ENCODE results near the gene ROR2. TPM values are rescaled to one million over a fixed set of nuclear protein-coding genes. Genes with fewer than 3 reads are reported as not detected.

ROR2 gene
- total RNA-seq, 4 donors from 2014 or later, result 4.2 to 23.2 (median 11.2) TPM

DNA sequence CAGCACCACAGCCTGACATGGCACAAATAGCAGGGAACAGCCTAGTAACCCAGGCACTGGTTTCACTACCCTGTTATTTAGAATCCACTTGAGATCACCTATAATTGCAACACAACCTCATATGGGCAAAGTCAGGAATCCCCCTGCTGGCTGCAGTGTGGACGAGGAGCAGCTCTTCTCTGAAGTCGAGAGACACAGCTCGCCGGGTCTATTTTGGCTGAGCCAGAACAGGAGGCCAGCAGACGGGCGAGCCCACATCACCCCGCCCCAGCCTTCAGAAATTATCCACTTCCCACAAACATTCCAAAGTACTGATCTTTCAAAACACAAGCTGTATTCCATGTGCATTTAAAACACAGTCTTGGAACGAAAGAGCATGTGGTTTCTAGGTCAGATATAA is 179.0 kb downstream of the ROR2 start:
- 16 to 56% methylated on average over 6 to 8 of the region's 8 CpGs for WGBS, 2 donors (ENCODE audit: low coverage in 1 of 2)
- DNase-seq, result peak; percentile 44
- Histone ChIP-seq H3K27me3 (no peaks in the 10 kb centered on the region), H3K27ac (peak overlapping the region; percentile 53 to 71 (median 62)), H3K4me3 (no peak overlapping the region), H3K4me1 (peaks cover 13 to 42% (median 32%) of the 10 kb centered on the region in 4 donors), H3K36me3 (no peaks in the 10 kb centered on the region), H3K9me3 (no peaks in the 10 kb centered on the region)
- intact Hi-C loops (cut with DNase I; ENCODE audit: low total_unique reads) (no loop called here), in situ Hi-C loops (cut with MboI; ENCODE audit: low pct_ligation_motif_present in 1 of 4, low pct_unique_long_range_greater_than_20kb in 1 of 4, low sequenced_read_pairs in 3 of 4) (loop anchor here in 2 of 4 donors (10.0 to 25.0 kb wide), 2 partner anchors 166 to 184 kb away; partner anchors contain the start of gene ROR2 (in 1 of the 2))
- TF ChIP-seq, protein P1, sequence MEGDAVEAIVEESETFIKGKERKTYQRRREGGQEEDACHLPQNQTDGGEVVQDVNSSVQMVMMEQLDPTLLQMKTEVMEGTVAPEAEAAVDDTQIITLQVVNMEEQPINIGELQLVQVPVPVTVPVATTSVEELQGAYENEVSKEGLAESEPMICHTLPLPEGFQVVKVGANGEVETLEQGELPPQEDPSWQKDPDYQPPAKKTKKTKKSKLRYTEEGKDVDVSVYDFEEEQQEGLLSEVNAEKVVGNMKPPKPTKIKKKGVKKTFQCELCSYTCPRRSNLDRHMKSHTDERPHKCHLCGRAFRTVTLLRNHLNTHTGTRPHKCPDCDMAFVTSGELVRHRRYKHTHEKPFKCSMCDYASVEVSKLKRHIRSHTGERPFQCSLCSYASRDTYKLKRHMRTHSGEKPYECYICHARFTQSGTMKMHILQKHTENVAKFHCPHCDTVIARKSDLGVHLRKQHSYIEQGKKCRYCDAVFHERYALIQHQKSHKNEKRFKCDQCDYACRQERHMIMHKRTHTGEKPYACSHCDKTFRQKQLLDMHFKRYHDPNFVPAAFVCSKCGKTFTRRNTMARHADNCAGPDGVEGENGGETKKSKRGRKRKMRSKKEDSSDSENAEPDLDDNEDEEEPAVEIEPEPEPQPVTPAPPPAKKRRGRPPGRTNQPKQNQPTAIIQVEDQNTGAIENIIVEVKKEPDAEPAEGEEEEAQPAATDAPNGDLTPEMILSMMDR (IDR thresholded peaks at IDR 0.05), result peak in 4 of 5 experiments; percentile 19 to 53 (median 22)
- TF ChIP-seq POLR2AphosphoS5 (IDR thresholded peaks at IDR 0.05) (peak in 1 of 3 donors; percentile 23), EP300 (IDR thresholded peaks at IDR 0.05; ENCODE audit: low read depth) (no peak), POLR2A (IDR thresholded peaks at IDR 0.05) (no peak)

DNA sequence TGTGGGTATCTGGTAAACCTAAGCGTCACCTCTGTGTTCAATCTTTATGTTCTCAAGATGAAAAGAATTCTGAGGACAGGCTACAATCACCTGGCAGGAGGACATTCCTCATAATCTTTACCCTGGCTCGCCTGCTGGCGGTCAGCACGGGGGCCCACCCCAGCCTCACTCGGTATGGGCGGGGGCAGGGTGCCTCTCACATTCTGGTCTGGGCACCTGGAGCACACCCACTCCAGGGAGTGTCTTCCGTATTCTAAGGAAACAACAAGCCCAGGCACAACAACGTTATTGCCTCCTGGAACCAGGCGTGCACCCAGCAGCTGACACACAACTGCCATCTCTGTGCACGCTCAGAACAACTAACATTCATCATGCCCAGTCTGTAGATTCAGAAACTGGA is 179.8 kb downstream of the ROR2 start:
- 47 to 83% methylated on average over 1 to 10 of the region's 10 CpGs for WGBS, 2 donors (ENCODE audit: low coverage in 1 of 2)
- TF ChIP-seq, protein P1 (IDR thresholded peaks at IDR 0.05), result no peak
- in situ Hi-C loops (cut with MboI; ENCODE audit: low pct_ligation_motif_present in 1 of 4, low pct_unique_long_range_greater_than_20kb in 1 of 4, low sequenced_read_pairs in 3 of 4) (loop anchor here in 2 of 4 donors (10.0 to 25.0 kb wide), 2 partner anchors 167 to 185 kb away; partner anchors contain the start of gene ROR2 (in 1 of the 2)), intact Hi-C loops (cut with DNase I; ENCODE audit: low total_unique reads) (no loop called here)
- peaks cover 13 to 44% (median 33%) of the 10 kb centered on the region in 4 donors for H3K4me1 ChIP-seq
- no peaks in the 10 kb centered on the region for H3K27me3 ChIP-seq
- H3K9me3 ChIP-seq, result no peaks in the 10 kb centered on the region
- H3K4me3 ChIP-seq, result no peak overlapping the region
- no peaks in the 10 kb centered on the region for H3K36me3 ChIP-seq
- peak; percentile 50 for DNase-seq
- H3K27ac ChIP-seq, result peak overlapping the region; percentile 53 to 71 (median 62)

DNA sequence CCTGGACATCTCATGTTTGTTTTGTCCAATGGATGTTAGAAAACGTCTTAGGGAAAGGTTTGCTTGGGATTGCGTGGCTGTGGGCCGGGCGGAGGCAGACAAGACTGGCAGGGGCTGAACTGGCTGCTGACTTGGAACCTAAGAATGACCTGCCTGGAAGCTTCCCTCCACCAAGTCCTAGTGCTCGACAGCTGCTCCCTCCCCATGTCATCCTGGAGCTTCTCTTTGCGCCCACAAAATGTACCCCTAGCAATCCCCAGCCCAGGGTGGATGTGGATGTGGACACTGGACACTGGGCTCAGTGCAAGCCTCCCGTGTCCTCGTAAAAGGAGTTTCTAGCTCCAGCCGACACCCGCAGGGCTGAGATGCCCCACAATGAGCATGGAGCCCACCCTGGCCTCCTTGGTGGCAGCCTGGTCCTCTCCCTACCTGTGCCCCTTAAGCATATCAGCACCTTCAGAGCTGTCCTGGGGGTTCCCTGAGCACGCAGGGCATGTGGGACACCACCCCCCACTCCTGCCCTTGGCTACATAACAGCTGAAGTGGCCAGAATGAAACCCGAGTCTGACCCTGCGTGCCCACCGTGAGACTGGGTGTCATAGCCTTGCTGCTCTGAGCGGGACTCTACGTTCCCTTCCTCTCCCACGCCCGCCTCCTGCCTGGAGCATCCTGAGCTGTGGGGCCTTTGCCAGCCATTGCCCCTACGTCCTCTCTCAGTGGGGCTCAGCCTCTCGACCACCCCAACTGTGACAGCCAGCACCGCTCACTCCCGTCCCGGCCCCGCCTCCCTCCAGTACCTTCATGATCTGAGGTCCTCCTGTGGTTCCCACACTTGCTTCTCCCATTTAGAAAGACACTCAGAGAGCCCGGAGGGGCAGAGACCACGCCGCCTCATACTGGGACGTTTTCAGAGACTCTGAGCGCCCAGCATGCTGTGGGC is 180.8 kb downstream of the ROR2 start:
- no peak for TF ChIP-seq EP300 (IDR thresholded peaks at IDR 0.05; ENCODE audit: low read depth)
- no peak for TF ChIP-seq POLR2AphosphoS5 (IDR thresholded peaks at IDR 0.05)
- TF ChIP-seq, protein P1 (IDR thresholded peaks at IDR 0.05), result no peak
- no peak for TF ChIP-seq POLR2A (IDR thresholded peaks at IDR 0.05)
- Histone ChIP-seq H3K27me3 (no peaks in the 10 kb centered on the region), H3K36me3 (no peaks in the 10 kb centered on the region), H3K4me3 (no peak overlapping the region), H3K4me1 (peaks cover 13 to 43% (median 32%) of the 10 kb centered on the region in 4 donors), H3K27ac (peak overlapping the region in 1 of 4 donors; percentile 71), H3K9me3 (peaks cover 0 to 5% of the 10 kb centered on the region in 2 donors)
- DNase-seq, result no peak
- intact Hi-C loops (cut with DNase I; ENCODE audit: low total_unique reads) (loop anchor here (5.0 kb wide), 1 partner anchor 183 kb away; the partner anchor contains the start of gene ROR2), in situ Hi-C loops (cut with MboI; ENCODE audit: low pct_ligation_motif_present in 1 of 4, low pct_unique_long_range_greater_than_20kb in 1 of 4, low sequenced_read_pairs in 3 of 4) (loop anchor here in 1 of 4 donors (25.0 kb wide), 1 partner anchor 168 kb away; no protein-coding TSS in a partner anchor)
- WGBS, 2 donors (ENCODE audit: low coverage in 1 of 2), result 85 to 91% methylated on average over 4 to 29 of the region's 29 CpGs

DNA sequence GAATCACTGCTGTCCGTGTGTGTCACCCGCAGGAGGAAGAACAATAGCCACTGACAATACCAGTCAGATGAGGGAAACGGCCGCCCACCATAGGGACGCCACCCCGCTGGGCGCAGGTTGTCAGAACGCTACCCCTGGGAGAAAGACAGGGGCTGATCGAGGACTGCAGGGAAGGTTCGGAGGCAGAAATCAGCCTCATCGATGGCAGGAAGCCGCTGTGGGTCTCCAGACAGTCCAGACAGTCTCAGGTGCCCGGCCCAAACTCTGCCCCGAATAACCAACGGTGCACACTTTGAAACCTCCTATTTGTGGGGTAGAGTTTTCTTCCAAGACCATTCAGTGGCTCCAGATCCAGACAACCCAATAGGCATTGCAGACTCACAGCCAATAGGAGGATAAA is 181.5 kb downstream of the ROR2 start:
- no peaks in the 10 kb centered on the region for H3K36me3 ChIP-seq
- WGBS, 2 donors (ENCODE audit: low coverage in 1 of 2), result 97% methylated on average over 15 of the region's 15 CpGs; no CpG with 5 or more reads in 1 of the 2 donors
- DNase-seq, result no peak
- H3K4me3 ChIP-seq, result no peak overlapping the region
- no peaks in the 10 kb centered on the region for H3K27me3 ChIP-seq
- intact Hi-C loops (cut with DNase I; ENCODE audit: low total_unique reads) (loop anchor here (5.0 kb wide), 1 partner anchor 184 kb away; the partner anchor contains the start of gene ROR2), in situ Hi-C loops (cut with MboI; ENCODE audit: low pct_ligation_motif_present in 1 of 4, low pct_unique_long_range_greater_than_20kb in 1 of 4, low sequenced_read_pairs in 3 of 4) (loop anchor here in 1 of 4 donors (25.0 kb wide), 1 partner anchor 169 kb away; no protein-coding TSS in a partner anchor)
- TF ChIP-seq POLR2A (IDR thresholded peaks at IDR 0.05) (no peak), EP300 (IDR thresholded peaks at IDR 0.05; ENCODE audit: low read depth) (no peak), POLR2AphosphoS5 (IDR thresholded peaks at IDR 0.05) (no peak)
- TF ChIP-seq, protein P1 (IDR thresholded peaks at IDR 0.05), result no peak
- no peak overlapping the region for H3K27ac ChIP-seq
- H3K4me1 ChIP-seq, result peaks cover 13 to 39% (median 29%) of the 10 kb centered on the region in 4 donors
- peaks cover 0 to 5% of the 10 kb centered on the region in 2 donors for H3K9me3 ChIP-seq
